A204.1 (cell line): ENCODE results near the gene CTDSPL.
"Not testable (repeated sequence)": the region's sequence is repeated elsewhere in the genome, so short reads cannot be mapped to it uniquely, and the experiment has no call there.

Source experiments
- FAIRE-seq: peaks from 2 replicates; lab custom pipeline; 2012; peaks lifted over from hg19 to GRCh38; lab: Jason Lieb, UNC

Gene CTDSPL, protein sequence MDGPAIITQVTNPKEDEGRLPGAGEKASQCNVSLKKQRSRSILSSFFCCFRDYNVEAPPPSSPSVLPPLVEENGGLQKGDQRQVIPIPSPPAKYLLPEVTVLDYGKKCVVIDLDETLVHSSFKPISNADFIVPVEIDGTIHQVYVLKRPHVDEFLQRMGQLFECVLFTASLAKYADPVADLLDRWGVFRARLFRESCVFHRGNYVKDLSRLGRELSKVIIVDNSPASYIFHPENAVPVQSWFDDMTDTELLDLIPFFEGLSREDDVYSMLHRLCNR

GRCh38 chr3:37861620-37862041 lies at the start of gene CTDSPL:
Gene CTDSPL (plus strand): TSS chr3:37861880. CDS start chr3:37862200, 320 bp downstream.
- no peak for FAIRE-seq

- no peak for FAIRE-seq
These were observed 49.2 kb upstream of the CTDSPL start for GRCh38 chr3:37812499-37812896.

GRCh38 chr3:37813403-37813802 lies 48.3 kb upstream of the CTDSPL start:
- FAIRE-seq, result no peak

DNA sequence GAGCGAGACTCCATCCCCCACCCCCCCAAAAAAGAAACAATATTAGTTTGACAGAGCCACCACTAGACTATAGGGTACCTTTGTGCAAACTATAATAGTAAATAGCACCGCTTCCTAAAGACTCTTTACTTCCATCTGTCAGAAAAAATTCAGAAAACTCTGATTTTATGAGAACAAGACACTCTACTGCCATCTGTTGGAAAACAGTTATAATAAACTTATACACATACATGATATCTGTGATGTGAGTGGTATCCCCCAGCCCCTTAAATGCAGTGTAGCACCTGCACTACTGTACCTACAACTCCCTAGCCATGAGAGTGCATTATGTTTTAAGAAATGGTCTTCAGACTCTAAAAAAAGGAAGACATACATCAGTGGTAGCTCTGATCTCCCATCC lies 47.1 kb upstream of the CTDSPL start:
- peak; percentile 29 for FAIRE-seq

DNA sequence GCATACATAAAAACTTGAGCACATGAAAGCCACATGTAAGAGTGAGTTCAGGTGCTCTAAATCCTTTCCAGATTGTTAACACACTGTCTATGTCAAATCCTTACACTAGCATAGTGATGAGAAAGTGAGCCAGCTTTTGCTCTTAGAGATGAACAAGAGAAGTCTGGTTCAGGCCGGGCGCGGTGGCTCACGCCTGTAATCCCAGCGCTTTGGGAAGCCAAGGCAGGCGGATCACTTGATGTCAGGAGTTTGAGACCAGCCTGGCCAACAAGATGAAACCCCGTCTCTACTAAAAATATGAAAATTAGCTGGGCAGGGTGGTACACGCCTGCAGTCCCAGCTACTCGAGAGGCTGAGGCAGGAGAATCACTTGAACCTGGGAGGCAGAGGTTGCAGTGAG lies 46.5 kb upstream of the CTDSPL start:
- not testable (repeated sequence) for FAIRE-seq

DNA sequence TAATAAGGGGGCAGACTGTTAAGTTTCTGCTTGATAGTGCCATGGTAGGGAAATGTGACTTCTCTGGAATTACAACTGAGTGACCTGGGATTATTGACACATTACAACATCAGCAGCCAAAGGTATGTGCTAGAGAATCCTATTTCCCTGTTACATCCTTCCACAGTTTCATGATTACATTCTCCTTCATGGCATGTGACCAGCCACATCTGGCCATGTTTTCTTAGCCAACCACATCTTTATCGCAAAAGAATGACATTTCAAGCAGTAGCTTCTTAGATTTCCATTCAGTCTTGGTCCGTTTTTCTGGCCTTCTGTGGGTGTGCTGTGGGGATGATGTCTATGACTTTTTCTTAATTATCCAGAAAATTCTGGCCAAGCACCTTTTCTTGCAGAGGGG lies 45.4 kb upstream of the CTDSPL start:
- no peak for FAIRE-seq

DNA sequence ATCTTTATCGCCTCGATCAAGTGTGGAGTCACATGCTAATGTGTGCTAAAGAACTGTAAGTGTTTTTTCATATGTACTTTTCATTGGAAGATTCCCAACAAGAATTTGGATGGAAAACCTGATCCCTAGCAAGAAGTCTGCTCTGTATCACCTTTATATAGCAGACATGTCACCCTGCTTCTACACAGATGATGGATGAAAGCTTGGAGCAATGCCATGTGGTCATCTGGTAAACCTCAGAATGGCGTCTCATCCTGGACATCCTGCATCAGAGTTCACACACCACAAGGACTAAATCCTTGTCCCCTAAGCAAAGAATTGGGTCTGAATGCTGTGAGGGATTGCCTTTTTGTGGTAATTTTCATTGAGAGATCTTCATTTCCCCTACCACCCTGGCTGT lies 42.1 kb upstream of the CTDSPL start:
- FAIRE-seq, result no peak

- no peak for FAIRE-seq
These were observed 41.4 kb upstream of the CTDSPL start for GRCh38 chr3:37820286-37820685.

DNA sequence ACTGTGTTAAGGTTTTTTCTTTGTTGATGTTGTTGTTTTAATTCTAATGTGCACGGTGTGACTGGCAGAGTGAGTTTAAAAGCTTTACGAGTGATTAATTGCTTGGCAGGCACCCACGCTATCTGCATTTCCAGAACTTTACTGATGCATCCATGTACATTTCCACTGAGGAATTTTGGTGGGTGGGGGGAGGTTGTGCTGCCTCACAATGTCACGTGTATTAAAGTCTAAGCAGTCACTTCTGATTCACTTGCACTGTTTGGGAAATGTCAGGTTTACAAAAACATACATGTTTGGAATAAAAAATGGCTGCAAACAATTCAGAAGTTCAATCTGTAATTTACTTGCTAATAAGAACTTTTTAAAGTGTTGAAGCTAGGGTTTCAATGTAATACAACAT lies 38.5 kb upstream of the CTDSPL start:
- no peak for FAIRE-seq

DNA sequence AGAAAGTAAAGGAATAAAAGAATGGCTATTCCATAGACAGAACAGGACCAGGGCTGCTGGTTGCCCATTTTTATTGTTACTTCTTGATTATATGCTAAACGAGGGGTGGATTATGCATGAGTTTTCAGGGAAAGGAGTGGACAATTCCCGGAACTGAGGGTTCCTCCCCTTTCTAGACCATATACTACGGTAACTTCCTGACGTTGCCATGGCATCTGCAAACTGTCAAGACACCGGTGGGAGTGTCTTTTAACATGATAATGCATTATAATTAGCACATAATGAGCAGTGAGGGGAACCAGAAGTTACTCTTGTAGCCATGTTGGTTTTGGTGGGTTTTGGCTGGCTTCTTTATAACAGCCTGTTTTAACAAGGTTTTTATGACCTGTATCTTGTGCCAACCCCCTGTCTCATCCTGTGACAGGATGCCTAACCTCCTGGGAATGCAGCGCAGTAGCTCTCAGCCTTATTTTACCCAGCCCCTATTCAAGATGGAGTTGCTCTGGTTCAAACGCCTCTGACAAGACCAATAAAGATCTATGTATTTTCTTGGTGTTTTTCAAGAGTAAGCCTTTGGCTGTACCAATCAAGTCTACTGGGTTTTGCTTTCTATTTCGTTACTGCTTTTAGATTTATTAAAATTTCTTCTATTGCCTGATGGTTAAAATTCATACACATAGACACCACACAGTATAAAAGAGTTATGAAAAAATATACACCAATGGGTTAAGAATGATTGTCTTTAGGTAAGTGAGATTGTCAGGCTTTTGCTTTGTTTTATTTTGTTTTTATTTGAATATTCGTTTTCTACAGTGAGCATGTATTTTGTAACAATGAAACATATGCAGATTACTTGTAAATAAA lies 37.4 kb upstream of the CTDSPL start:
- no peak for FAIRE-seq

- no peak for FAIRE-seq
These were observed 36.7 kb upstream of the CTDSPL start for GRCh38 chr3:37824954-37825328.

DNA sequence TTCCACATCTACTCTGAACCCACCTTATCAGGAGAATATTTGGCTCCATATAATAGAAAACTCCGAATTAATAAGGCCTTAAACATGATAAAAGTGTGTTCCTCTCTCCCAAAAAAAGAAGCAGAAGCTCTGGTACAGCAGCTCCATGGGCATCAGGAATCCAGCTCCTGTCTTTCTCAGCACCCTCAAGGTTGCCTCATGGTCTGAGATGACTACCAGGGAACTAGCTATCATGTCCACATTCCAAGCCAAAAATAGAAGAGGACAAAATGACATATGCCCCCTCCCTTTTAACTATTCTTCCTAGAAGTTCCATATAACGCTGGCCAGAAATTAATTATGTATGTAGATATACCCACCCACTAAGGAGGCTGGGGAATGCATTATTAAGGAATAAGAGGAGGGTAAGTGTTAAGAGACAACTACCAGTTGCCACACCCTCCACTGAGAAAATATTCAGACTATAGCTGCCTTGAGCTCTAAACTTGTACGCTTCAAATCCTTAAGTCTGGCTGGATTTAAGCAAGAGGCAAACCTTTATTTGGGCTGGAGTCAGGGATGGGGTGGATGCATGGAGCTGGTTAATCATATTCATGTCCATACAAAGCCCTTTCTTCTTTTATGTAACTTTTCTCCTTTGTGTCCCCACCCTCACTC lies 35.8 kb upstream of the CTDSPL start:
- no peak for FAIRE-seq

DNA sequence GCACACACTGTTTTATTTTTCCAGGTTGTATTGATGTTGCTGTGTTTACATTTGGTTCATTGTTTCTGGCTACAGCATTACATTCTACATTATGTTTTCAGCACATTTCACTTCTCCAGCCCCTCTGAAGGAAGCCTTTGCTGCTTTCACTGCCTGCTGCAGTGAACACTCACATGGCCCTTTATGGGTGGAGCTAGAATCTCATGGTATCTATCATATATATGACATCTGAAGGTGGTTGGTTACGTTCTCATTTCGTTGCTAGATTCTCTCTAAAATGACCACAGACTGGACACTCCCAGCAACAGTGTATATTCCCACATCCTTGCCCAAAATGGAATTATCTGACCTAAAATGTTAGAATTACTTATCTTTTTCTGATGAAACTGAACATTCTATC lies 35.2 kb upstream of the CTDSPL start:
- FAIRE-seq, result no peak

DNA sequence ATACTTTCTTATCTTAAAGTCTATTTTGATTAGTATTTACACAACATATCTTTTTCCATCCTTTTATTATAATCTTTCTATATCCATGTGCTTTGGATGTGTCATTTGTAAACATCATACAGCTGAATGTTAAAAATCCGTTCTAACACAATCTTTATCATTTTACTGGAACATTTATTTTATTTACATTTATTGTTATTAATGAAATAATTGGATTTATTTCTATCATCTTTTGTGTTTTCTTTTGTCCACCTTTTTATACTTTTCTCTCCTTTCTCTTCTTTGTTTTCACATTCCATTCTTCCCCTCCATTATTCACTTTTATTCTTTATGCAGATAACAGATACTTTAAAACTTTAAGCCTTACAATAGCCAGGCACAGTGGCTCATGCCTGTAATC lies 34.7 kb upstream of the CTDSPL start:
- peak; percentile 69 for FAIRE-seq

DNA sequence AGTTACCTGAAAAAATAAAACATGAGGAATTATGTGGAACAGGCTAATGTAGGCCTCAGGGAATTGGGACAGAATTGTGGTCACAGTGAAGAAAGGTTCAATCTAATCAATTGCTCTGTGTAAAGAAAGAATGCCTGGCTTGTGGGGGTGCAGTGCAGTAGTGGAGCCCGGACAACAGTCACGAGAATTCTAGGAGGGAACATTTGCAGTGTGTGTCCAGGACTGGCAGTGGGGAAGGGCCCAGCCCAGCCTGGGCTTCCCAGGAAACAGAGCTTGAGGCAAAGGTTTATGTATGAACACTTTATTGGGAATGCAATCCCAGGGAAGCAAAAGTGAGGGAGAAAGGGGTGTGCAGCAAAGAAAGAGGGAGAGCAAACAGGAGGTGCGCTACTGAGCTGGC lies 29.2 kb upstream of the CTDSPL start:
- no peak for FAIRE-seq

GRCh38 chr3:37833302-37834186 lies 28.1 kb upstream of the CTDSPL start:
- FAIRE-seq, result no peak

DNA sequence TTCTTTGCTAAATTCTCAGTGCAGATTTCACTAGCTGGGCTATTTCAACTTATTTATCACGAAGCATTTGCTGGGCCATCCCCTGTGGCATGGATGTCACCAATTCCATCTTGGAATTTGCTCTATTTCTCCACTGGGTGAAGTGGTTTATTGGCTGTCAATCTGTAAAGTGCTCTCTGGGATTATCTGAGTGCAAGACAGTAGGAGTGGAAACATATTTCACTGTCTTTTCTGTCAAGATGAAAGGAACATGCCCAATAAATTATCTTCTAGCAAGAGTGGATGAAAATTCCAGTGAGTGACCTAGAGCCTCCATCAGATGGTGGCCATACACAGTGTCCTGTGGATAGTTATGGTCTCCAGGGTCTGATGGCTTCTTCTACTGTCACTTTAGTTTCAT lies 25.1 kb upstream of the CTDSPL start:
- no peak for FAIRE-seq

GRCh38 chr3:37847689-37848088 lies 14.0 kb upstream of the CTDSPL start:
- FAIRE-seq, result no peak

DNA sequence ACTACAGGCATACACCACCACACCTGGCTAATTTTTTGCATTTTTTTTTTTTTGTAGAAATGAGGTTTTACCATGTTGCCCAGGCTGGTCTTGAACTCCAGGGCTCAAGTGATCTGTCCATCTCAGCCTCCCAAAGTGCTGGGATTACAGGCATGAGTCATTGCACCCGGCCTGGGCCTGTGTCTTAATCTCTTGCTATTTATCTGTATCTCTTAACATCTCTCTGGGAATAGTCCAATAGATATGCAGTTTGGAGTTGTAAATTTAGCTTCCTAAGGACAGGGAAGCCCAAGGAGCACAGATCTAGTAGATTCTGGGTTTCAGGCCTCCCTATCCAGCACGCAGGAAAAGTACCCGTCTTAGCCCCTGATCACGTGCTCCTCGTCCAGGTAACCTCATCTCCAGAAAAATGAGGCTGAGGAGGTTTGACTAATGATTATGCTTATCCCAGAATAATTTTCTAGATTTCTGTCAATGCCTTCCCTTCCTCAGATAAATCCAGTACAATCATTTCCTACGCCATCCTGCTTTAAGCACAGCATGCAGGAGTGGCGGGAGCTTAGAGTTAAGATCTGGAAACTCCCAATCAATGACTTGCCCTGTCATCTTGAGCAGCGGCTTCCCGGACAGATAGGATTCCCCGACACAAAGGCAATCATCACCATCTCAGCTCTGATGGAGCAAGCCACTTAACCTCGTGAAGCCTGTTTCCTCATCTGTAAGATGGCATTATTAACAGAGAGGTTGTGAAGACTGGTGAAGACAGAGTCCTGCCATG lies 12.3 kb upstream of the CTDSPL start:
- FAIRE-seq, result no peak

GRCh38 chr3:37852097-37852496 lies 9.6 kb upstream of the CTDSPL start:
- no peak for FAIRE-seq

DNA sequence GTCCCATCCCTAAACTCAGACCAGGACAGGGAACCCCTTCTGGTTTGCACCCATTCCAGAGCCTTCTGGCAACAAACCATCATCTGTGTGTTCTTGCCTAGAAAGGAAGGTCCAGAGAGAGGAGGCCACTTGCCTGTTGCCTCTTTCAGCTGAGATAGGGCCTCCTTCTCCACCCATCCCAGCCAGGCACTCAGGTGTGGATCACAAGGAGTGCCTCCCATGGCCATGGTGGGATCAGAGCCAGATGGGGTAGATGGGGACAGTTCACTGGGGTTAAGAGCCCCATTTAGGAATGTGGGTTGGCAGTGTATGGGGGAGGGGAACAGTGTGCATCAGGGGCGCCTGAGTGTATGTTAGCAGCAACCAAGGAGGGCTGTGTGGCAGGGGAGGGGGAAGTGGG lies 8.9 kb upstream of the CTDSPL start:
- no peak for FAIRE-seq
